OCI-LY1 (cell line): ENCODE measurements around the gene LENEP.

Experiments used
- CTCF ChIP-seq: fragments of 200-600 bp; sonication (generic), shearing (Covaris generic); IDR thresholded peaks from 2 replicates; pipeline ENCODE4 v1.5.1; 2017; ENCODE audit warnings: mild to moderate bottlenecking, antibody characterized with exemption, low read length, moderate library complexity, mixed read lengths
- EZH2 ChIP-seq: fragments of 200-600 bp; sonication (generic), shearing (Covaris generic); IDR thresholded peaks from 2 replicates; pipeline ENCODE4 v1.8.0; 2017; ENCODE audit warnings: borderline replicate concordance, mixed run types, mild to moderate bottlenecking, antibody characterized with exemption, low read length, moderate library complexity, mixed read lengths

- TF ChIP-seq CTCF (no peak), EZH2 (no peak)
Measured at GRCh38 chr1:154945962-154946850, 47.2 kb upstream of the LENEP start.
